ENCODE measurements around the gene ACSL6.
A peak's percentile ranks its signal among the peaks of the same experiment; 100 is the strongest.

Gene ACSL6

DNA sequence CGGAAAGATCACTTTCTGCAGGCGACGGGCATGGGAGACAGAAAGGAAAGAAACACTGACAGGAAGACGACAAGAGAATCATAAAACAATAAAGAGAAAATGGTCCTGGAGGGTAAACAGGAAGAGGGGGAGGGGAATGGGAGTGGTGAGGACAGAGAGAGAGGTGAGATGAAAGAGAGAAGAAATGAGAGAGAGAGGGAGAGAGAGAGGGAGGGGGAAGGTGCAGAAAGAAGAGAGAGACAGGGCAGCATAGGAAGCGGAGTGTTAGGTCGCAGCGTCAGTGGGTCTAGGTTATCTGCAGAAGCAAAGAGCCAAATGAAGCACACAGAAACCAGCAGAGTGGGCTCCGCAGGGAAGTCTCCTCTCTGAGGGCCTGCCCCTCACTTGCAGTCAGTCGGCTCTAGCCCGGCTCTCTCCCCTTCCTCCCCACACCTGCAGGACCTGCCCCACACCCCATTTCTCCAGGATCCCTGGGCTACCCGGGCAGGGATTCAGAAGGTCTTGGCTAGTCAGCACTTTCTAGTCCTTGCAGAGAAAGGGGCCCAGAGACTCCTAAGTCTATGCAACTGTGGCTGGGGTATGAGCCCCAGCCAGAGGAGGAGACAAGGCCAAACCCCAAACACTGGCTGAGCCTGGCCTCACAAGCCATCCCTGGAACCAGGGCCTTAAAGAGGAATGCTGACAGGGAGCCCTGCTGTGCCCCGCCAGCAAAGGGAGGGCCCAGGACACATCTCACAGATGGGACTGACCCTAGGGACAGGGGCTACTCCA is 36.3 kb downstream of the ACSL6 start:
- no peak for DNase-seq

DNA sequence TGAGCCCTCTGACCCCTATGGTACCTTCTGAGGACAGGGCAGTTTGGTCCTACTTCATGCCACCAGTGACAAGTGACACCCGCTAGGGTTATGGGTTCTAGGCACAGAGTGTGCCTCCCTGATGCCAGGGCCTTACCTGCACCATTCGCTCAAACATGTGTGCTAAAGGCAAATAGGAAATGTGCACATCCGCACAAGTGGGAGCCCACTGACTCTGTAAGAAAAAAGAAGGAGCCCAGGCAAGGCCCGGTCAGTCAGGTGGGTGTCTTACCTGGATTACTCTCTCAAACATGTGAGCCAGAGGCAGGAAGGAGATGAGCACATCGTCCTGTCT is 36.9 kb downstream of the ACSL6 start:
- no peak for DNase-seq

DNA sequence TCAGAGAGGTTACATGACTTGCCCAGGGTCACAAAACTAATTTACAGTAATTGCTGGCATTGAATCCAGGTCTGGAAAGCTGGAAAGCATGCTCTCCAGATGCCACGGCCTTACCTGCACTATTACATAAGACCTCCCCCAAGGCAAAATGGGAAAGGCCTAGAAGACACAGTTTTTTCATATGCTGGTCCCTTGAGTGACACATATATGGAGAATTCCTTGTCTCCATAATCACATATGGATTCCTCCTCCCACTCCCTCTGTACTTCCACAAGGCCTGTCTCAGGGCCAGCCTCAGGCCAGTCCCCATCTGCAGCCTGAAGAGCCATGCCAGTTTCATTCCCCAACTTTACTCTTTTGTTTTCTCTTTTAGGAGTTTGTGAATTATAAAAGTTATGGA is 37.4 kb downstream of the ACSL6 start:
- DNase-seq, result no peak

- DNase-seq, result no peak
Observed at GRCh38 chr5:131973089-131973712, 38.3 kb downstream of the ACSL6 start.

GRCh38 chr5:131968396-131968954 is 43.0 kb downstream of the ACSL6 start:
- no peak for DNase-seq

DNA sequence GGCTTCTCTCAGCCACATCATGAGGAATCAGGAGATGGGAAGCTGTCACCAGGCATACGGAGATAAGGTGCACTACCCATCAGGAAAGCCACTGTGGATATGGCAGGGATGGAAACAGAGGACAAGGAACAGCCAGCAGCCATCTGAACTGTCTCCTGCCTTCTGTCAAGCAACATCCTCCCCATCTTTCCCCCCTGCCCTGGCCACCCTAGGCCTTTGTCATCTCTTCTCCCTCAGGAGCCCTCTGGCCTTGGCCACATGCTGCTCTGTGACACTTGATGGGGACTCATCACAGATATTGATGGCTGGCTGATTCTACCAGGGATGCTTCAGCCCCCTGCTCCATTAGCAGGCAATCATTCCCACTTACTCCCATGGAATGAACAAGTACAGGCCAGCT is 44.9 kb downstream of the ACSL6 start:
- DNase-seq, result no peak

DNA sequence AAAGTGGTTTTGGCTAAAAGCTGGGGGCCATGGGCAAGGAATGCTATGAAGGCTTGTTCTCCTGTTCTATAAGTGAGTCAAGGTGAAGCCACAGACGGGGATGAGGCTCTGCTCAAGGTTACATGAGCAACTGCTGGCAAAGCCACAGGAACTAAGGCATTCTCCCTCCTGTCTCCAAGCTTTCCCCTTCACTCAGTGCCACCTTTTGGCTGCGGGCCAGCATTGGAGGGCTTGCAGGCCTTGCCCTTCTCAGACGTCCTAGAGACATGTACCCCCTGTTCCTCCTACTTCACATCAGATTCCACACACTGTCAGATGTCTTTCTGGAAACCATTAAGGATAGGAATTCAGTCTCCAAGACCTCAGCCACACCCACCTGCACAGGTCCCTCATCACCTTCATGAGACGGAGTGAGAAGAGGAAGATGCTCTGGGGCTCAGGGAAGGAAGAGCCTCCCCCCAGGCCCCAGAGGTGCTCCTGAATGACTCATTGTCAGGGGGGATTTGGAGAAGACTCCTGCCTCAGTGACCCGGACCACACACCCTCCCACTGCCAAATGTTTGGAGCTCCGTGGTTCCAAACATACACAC is 45.5 kb downstream of the ACSL6 start:
- DNase-seq, result no peak

DNA sequence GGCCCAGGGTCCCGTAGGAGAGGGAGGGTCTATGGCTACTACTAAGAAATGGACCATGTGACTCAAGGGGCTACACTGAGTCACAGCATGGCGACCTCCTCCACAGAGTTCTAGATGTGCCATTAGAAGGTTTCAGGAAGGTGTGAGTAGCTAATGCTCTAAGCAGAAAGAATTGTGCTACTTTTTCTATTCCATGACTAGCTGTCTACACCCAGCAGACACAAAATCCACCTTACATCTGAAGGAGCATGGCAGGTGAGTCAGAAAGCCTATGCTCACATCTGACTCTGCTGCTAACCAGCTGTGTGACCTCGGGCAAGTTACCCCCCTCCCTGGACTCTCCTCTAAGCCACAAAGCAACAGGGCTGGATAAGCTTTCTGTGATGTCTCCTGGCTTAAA is 51.6 kb downstream of the ACSL6 start:
- no peak for DNase-seq

DNA sequence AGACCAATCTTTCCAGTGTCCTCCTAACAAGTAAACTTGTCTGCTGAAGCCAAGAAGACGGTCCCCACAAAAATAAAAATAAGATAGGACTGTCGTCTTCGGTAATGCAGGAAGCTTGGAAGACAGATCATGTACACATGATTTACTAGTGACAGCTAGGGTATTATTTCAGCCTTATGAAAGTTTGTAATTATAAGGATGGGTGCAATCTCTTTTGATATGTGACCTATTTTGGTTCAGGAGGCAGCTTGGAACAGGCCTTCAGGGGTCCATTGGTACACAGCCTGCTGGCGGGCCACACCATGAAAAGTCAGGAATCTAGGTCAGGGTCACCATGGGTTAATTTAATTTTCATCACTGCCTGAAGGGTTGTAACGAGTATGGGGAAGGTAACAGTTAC is 52.3 kb downstream of the ACSL6 start:
- DNase-seq, result no peak

- no peak for DNase-seq
Observed at GRCh38 chr5:131957721-131958441, 53.6 kb downstream of the ACSL6 start.

GRCh38 chr5:131953969-131954368 is 57.5 kb downstream of the ACSL6 start:
- no peak for DNase-seq

DNA sequence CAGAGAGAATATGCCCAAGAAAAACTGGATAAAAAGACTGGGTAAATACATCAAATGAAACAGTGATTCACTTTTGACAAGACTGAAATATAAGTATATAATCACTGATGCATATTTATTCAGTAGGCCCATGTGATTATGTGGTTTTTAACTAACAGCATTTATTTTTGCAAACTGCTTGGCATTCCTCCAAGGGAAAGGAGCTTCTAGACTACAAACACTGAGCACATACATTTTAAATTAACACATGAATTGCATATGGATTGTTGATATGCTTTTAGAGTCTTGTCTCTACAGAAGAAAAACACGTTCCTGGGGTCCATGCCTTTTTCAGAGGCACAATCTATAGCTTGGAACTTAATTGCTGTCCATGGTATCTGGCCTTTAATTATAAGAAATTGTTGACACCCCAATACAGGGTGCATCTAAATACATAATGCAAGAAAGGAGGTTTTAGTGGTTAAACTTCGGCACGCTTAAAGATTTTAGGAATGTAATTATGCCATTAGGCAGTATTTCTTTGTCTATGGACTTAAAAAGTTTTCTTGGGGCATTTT is 59.1 kb downstream of the ACSL6 start:
- peak; percentile 5 for DNase-seq

- no peak for DNase-seq
Observed at GRCh38 chr5:131950706-131951105, 60.8 kb downstream of the ACSL6 start.

DNA sequence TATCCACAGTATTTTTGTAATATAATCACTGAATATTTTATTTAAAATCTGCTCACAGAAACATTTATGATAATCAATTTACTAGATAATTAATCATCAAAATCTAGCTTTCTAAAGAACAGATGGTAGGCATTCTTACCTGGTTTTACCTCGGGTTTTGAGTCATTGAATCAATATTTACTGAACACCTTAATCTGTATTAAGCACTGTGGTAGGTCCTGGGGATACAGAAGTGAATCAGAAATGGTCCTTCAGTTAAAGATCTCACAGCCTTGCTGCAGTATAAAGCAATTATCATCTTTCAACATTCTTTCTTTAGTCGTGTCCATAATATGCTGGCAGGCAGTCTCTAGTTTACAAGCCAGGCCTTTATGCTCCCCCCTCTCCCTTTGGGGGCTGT is 64.0 kb downstream of the ACSL6 start:
- DNase-seq, result peak; percentile 34

GRCh38 chr5:131945551-131946168 is 65.8 kb downstream of the ACSL6 start, which contains the start of gene MEIKIN:
Gene MEIKIN, minus strand, starts transcription at chr5:131945663. Its CDS starts 158 bp downstream, at chr5:131945505.
- DNase-seq, result no peak

GRCh38 chr5:131944702-131945550 is 66.5 kb downstream of the ACSL6 start:
- no peak for DNase-seq

GRCh38 chr5:131943916-131944315 is 67.5 kb downstream of the ACSL6 start:
- no peak for DNase-seq

GRCh38 chr5:131942016-131942415 is 69.4 kb downstream of the ACSL6 start:
- DNase-seq, result no peak

DNA sequence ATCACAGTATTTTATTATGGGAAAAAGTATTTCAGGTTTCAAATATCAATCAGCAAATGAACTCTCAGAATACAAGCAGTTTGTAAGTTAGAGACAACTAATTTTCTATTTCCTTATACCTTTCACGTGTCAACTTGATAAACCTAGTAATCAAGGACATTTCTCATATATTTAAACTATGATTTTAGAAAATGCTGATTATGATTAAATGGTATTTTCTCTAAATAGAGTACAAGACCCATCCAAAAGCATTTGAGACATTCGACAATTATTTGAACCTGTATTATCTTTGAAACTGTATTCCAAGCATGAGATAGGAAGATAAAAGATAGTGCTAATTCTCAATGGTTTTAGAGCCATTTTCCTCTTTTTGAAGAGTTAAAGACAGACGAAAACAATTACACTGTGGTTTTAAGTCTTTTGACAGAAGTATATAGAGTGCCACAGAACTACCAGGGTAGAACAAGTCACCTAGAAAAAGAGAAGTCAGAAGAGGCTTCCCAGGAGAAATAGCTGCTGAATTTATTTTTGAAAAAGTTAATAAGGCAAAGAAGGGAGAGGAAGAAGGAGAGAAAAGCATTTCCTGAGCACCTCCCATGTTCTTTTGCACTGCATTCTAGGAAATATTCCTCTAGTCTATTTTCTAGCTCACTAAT is 71.6 kb downstream of the ACSL6 start:
- no peak for DNase-seq

DNA sequence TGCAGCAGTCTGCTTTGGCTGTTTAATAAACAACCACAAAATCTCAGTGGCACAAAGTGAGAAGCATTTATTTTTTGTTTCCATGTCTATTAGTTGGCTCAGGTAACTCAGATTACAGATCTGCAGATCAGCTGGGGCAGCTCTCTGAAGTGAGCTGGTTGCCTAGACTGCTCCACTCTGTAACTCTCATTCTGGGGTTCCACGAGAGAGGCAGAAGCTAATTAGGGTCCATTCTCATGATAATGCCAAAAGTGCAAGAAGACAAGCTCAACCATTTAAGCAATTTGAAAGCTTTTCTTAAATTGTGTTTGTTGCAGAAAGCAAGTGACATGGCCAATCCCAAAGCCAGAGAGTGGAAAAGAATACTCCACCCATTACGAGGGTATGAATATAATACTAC is 79.2 kb downstream of the ACSL6 start:
- DNase-seq, result no peak

GRCh38 chr5:131928957-131929356 is 82.5 kb downstream of the ACSL6 start:
- no peak for DNase-seq
